Lung (tissue), 12 donors: ENCODE results near the gene SAMD3. TPM values are rescaled to one million over a fixed set of nuclear protein-coding genes. Genes with fewer than 3 reads are reported as not detected.

Experiments used
- ATAC-seq: fragments of 200-7000 bp; cut with Tn5 transposase; one replicate; pipeline ENCODE4 v1.9.1; 2020; ENCODE audit warnings: moderate number of reproducible peaks; ENCODE audit not compliant: insufficient read depth, low FRiP score
- DNase-seq, 3 donors: peaks; one replicate each; pipeline ENCODE4 v3.0.0-alpha.2; 2013 to 2017
- H3K27ac ChIP-seq, 2 donors: one replicate each; pipeline ENCODE4 v1.5.1; 2013; ENCODE audit warnings: mild to moderate bottlenecking in 2 of 2, moderate library complexity in 2 of 2, control low read depth in 1 of 2, inconsistent platforms in 1 of 2, low read depth in 1 of 2, low read length in 1 of 2
- H3K27me3 ChIP-seq, 3 donors: one replicate each; pipeline ENCODE4 v1.5.1; 2013; ENCODE audit warnings: low read length in 2 of 3; ENCODE audit not compliant: control insufficient read depth in 3 of 3, insufficient read depth in 3 of 3
- H3K36me3 ChIP-seq, 4 donors: one replicate each; pipeline ENCODE4 v1.5.1; 2013; ENCODE audit warnings: low read length in 4 of 4, mild to moderate bottlenecking in 1 of 4, moderate library complexity in 1 of 4; ENCODE audit not compliant: control insufficient read depth in 4 of 4, insufficient read depth in 4 of 4
- H3K4me1 ChIP-seq, 5 donors: one replicate each; pipeline ENCODE4 v1.5.1; 2013; ENCODE audit warnings: low read length in 5 of 5, mild to moderate bottlenecking in 2 of 5, moderate library complexity in 1 of 5; ENCODE audit not compliant: control insufficient read depth in 5 of 5, insufficient read depth in 5 of 5
- H3K4me3 ChIP-seq: one replicate; pipeline ENCODE4 v1.5.1; 2013; ENCODE audit warnings: mild to moderate bottlenecking, control low read depth, moderate library complexity
- H3K9ac ChIP-seq, 2 donors: one replicate each; pipeline ENCODE4 v1.5.1; 2013; ENCODE audit warnings: low read length in 2 of 2, control low read depth in 1 of 2; ENCODE audit not compliant: insufficient read depth in 1 of 2
- H3K9me3 ChIP-seq, 4 donors: one replicate each; pipeline ENCODE4 v1.5.1; 2013; ENCODE audit warnings: low read length in 3 of 4, mild to moderate bottlenecking in 1 of 4, moderate library complexity in 1 of 4; ENCODE audit not compliant: control insufficient read depth in 4 of 4, insufficient read depth in 3 of 4
- CTCF ChIP-seq: IDR thresholded peaks from 2 replicates; pipeline ENCODE4 v1.5.1; 2012; ENCODE audit warnings: mild to moderate bottlenecking; ENCODE audit errors: control extremely low read depth, extremely low read depth
- WGBS, 2 donors: extraction: QIAGEN DNeasy Blood & Tissue Kit; methylation state at CpG; one replicate each; pipeline ENCODE4 v1.1.7; 2013; 5-methylcytosine and 5-hydroxymethylcytosine counted together
- polyA plus RNA-seq, 2 donors: library from polyadenylated mRNA; stranded (reverse); fragments of 200-250 nt; gene quantifications; one replicate each; pipeline ENCODE4 v1.2.1, GENCODE V29; 2013
- total RNA-seq, 2 donors: library from RNA; depleted of rRNA in 1 of 2; stranded (reverse); fragments of >200 nt in 1 of 2; gene quantifications; one replicate each; pipeline ENCODE4 v1.2.1, GENCODE V29; 2014 to 2021
- donor health status: control.
- donor health status: control.
- donor health status: Bipolar disorder and iron deficiency.
- donor health status: healthy.
- donor health status: DM: yes; HTN: yes; CAD: no.

The SAMD3 gene
- total and polyA plus RNA-seq, 4 donors, result 0.71 to 5.9 (median 2.0) TPM

GRCh38 chr6:130148181-130148580 lies 74.6 kb downstream of the SAMD3 start:
- H3K4me3 ChIP-seq, result no peak overlapping the region
- 79 to 86% methylated on average over 7 of the region's 7 CpGs for WGBS, 2 donors
- H3K27ac ChIP-seq, result no peak overlapping the region
- TF ChIP-seq CTCF, result no peak
- ATAC-seq, result no peak
- H3K4me1 ChIP-seq, result peaks cover 0 to 3% (median 0%) of the 10 kb centered on the region in 5 donors
- no peak overlapping the region for H3K9ac ChIP-seq
- DNase-seq, result no peak
- no peaks in the 10 kb centered on the region for H3K36me3 ChIP-seq
- no peaks in the 10 kb centered on the region for H3K27me3 ChIP-seq
- peaks cover 0 to 3% (median 0%) of the 10 kb centered on the region in 4 donors for H3K9me3 ChIP-seq

GRCh38 chr6:130147111-130147510 lies 75.6 kb downstream of the SAMD3 start:
- 90 to 97% methylated on average over 3 of the region's 3 CpGs for WGBS, 2 donors
- ATAC-seq, result no peak
- TF ChIP-seq CTCF, result no peak
- Histone ChIP-seq H3K9ac (no peak overlapping the region), H3K27ac (no peak overlapping the region), H3K27me3 (no peaks in the 10 kb centered on the region), H3K9me3 (peaks cover 0 to 3% (median 0%) of the 10 kb centered on the region in 4 donors), H3K4me3 (no peak overlapping the region), H3K36me3 (no peaks in the 10 kb centered on the region), H3K4me1 (peaks cover 0 to 3% (median 0%) of the 10 kb centered on the region in 5 donors)
- peak in 2 of 3 donors; percentile 51 to 54 for DNase-seq

GRCh38 chr6:130143709-130144108 lies 79.0 kb downstream of the SAMD3 start:
- no peaks in the 10 kb centered on the region for H3K9me3 ChIP-seq
- H3K27ac ChIP-seq, result no peak overlapping the region
- peaks cover 0 to 8% (median 0%) of the 10 kb centered on the region in 5 donors for H3K4me1 ChIP-seq
- H3K36me3 ChIP-seq, result no peaks in the 10 kb centered on the region
- TF ChIP-seq CTCF, result no peak
- 94 to 100% methylated on average over 3 of the region's 3 CpGs for WGBS, 2 donors
- H3K27me3 ChIP-seq, result no peaks in the 10 kb centered on the region
- H3K4me3 ChIP-seq, result no peak overlapping the region
- DNase-seq, result no peak
- ATAC-seq, result no peak
- H3K9ac ChIP-seq, result no peak overlapping the region

- Histone ChIP-seq H3K4me3 (no peak overlapping the region), H3K27ac (no peak overlapping the region), H3K9me3 (no peaks in the 10 kb centered on the region), H3K27me3 (no peaks in the 10 kb centered on the region), H3K9ac (no peak overlapping the region), H3K36me3 (peaks cover 0 to 10% (median under 1%) of the 10 kb centered on the region in 4 donors), H3K4me1 (peaks cover 0 to 7% (median 0%) of the 10 kb centered on the region in 5 donors)
- peak in 2 of 3 donors; percentile 68 to 83 for DNase-seq
- no peak for ATAC-seq
- WGBS, 2 donors, result 36 to 69% methylated on average over 2 of the region's 2 CpGs
- no peak for TF ChIP-seq CTCF
Measured at GRCh38 chr6:130140084-130140483, 82.7 kb downstream of the SAMD3 start.
